Activated CD8-positive, alpha-beta T cell treated with anti-CD3 and anti-CD28 coated beads for 36 hours (primary cell): Measurements from ENCODE around the gene TMOD1. TPM values are rescaled to one million over a fixed set of nuclear protein-coding genes. Genes with fewer than 3 reads are reported as not detected.

Source experiments
- ATAC-seq: fragments of 200-7000 bp; cut with Tn5 transposase; one replicate; pipeline ENCODE4 v1.10.0; 2021; ENCODE audit warnings: mild to moderate bottlenecking, moderate library complexity
- CTCF ChIA-PET: fragments of 350-600 bp; sonication (Branson Sonifier 250); formaldehyde crosslinking; loops from one replicate; lab custom pipeline; 2021; ENCODE audit warnings: antibody characterized with exemption; lab: Charles Lee
- POLR2A ChIA-PET: fragments of 350-600 bp; sonication (Branson Sonifier 250); formaldehyde crosslinking; loops from one replicate; lab custom pipeline; 2021; ENCODE audit warnings: antibody characterized with exemption; lab: Charles Lee
- DNase-seq: peaks from one replicate; pipeline ENCODE4 v3.0.0-alpha.2; 2020
- H3K27ac Mint-ChIP-seq: one replicate; pipeline ENCODE4 v1.8.0; 2021; ENCODE audit warnings: mild to moderate bottlenecking, mixed read lengths
- H3K27me3 Mint-ChIP-seq: one replicate; pipeline ENCODE4 v1.8.0; 2021; ENCODE audit warnings: mixed read lengths
- H3K36me3 Mint-ChIP-seq: one replicate; pipeline ENCODE4 v1.8.0; 2021; ENCODE audit warnings: low read depth, mixed read lengths
- H3K4me1 Mint-ChIP-seq: one replicate; pipeline ENCODE4 v1.8.0; 2021; ENCODE audit warnings: low read depth, mixed read lengths
- H3K4me3 Mint-ChIP-seq: one replicate; pipeline ENCODE4 v1.8.0; 2021; ENCODE audit warnings: mild to moderate bottlenecking, moderate library complexity, mixed read lengths
- H3K9me3 Mint-ChIP-seq: one replicate; pipeline ENCODE4 v1.8.0; 2021; ENCODE audit warnings: mixed read lengths
- CTCF ChIP-seq: fragments of 200-600 bp; IDR thresholded peaks from one replicate; pipeline ENCODE4 v1.8.0; 2022; ENCODE audit warnings: antibody characterized with exemption, mild to moderate bottlenecking
- intact Hi-C: fragments of 100-400 bp; cut with micrococcal nuclease; formaldehyde crosslinking; loops from one replicate; pipeline ENCODE4 v1.10.0; 2022
- total RNA-seq, 2 experiments: library from RNA; stranded (reverse); gene quantifications; one replicate each; pipeline ENCODE4 v1.2.3, GENCODE V29; 2021

The TMOD1 gene
- total RNA-seq, 2 experiments from 2014 or later, result 0.47 to 0.60 TPM

- no peak overlapping the region for H3K27ac Mint-ChIP-seq
- POLR2A ChIA-PET, result no interaction called here
- no peak for DNase-seq
- TF ChIP-seq CTCF, result no peak
- CTCF ChIA-PET, result no interaction called here
- H3K36me3 Mint-ChIP-seq, result no peaks in the 10 kb centered on the region
- no peak for ATAC-seq
- no peak overlapping the region for H3K4me3 Mint-ChIP-seq
- H3K4me1 Mint-ChIP-seq, result no peaks in the 10 kb centered on the region
- intact Hi-C loops, result no loop called here
- peaks cover 7% of the 10 kb centered on the region for H3K27me3 Mint-ChIP-seq
- no peaks in the 10 kb centered on the region for H3K9me3 Mint-ChIP-seq
Observed at GRCh38 chr9:97543561-97543960, 42.1 kb downstream of the TMOD1 start.

- CTCF ChIA-PET, result interaction anchor here (1.0 kb wide), 1 partner anchor 53 kb away, joined by 3 read pairs; no protein-coding TSS in a partner anchor
Observed at GRCh38 chr9:97545486-97545885, 44.0 kb downstream of the TMOD1 start.

GRCh38 chr9:97547098-97547829 is 45.8 kb downstream of the TMOD1 start:
- H3K4me1 Mint-ChIP-seq, result no peaks in the 10 kb centered on the region
- no peak for TF ChIP-seq CTCF
- peaks cover 9% of the 10 kb centered on the region for H3K27me3 Mint-ChIP-seq
- no peaks in the 10 kb centered on the region for H3K36me3 Mint-ChIP-seq
- no peak overlapping the region for H3K4me3 Mint-ChIP-seq
- intact Hi-C loops, result no loop called here
- no peak for DNase-seq
- ATAC-seq, result no peak
- ChIA-PET POLR2A (interaction anchor here (0.6 kb wide), 1 partner anchor 61 kb away, joined by 3 read pairs; no protein-coding TSS in a partner anchor), CTCF (no interaction called here)
- H3K27ac Mint-ChIP-seq, result no peak overlapping the region
- H3K9me3 Mint-ChIP-seq, result no peaks in the 10 kb centered on the region

More at GRCh38 chr9:97545486-97545885, 44.0 kb downstream of the TMOD1 start:
- H3K27ac Mint-ChIP-seq, result no peak overlapping the region
- H3K27me3 Mint-ChIP-seq, result peaks cover 5% of the 10 kb centered on the region
- POLR2A ChIA-PET, result no interaction called here
- H3K36me3 Mint-ChIP-seq, result no peaks in the 10 kb centered on the region
- no peak for ATAC-seq
- intact Hi-C loops, result no loop called here
- TF ChIP-seq CTCF, result no peak
- H3K4me3 Mint-ChIP-seq, result no peak overlapping the region
- H3K4me1 Mint-ChIP-seq, result no peaks in the 10 kb centered on the region
- no peaks in the 10 kb centered on the region for H3K9me3 Mint-ChIP-seq
- DNase-seq, result no peak

GRCh38 chr9:97548379-97548778 is 46.9 kb downstream of the TMOD1 start:
- Mint-ChIP-seq H3K36me3 (no peaks in the 10 kb centered on the region), H3K4me1 (no peaks in the 10 kb centered on the region), H3K4me3 (no peak overlapping the region), H3K9me3 (no peaks in the 10 kb centered on the region), H3K27me3 (peaks cover 13% of the 10 kb centered on the region), H3K27ac (no peak overlapping the region)
- intact Hi-C loops, result no loop called here
- ChIA-PET POLR2A (no interaction called here), CTCF (interaction anchor here (1.1 to 1.2 kb wide), 2 partner anchors 49 to 691 kb away, joined by 3 read pairs; no protein-coding TSS in a partner anchor)
- ATAC-seq, result no peak
- no peak for DNase-seq
- TF ChIP-seq CTCF, result no peak

- no peak for DNase-seq
- Mint-ChIP-seq H3K27ac (no peak overlapping the region), H3K36me3 (no peaks in the 10 kb centered on the region), H3K27me3 (peaks cover 13% of the 10 kb centered on the region), H3K4me3 (no peak overlapping the region), H3K4me1 (no peaks in the 10 kb centered on the region), H3K9me3 (no peaks in the 10 kb centered on the region)
- intact Hi-C loops, result no loop called here
- TF ChIP-seq CTCF, result no peak
- ChIA-PET POLR2A (no interaction called here), CTCF (interaction anchor here (0.6 to 1.2 kb wide), 3 partner anchors 49 to 692 kb away, joined by 3 read pairs; no protein-coding TSS in a partner anchor)
- no peak for ATAC-seq
Observed at GRCh38 chr9:97548819-97549540, 47.5 kb downstream of the TMOD1 start.
